CD4-positive, alpha-beta T cell treated with Interferon gamma for 1 hour (primary cell): ENCODE data around the gene SHISA9.

Experiments used
- DNase-seq: peaks from one replicate; pipeline ENCODE4 v3.0.0-alpha.2; 2020

The SHISA9 gene

DNA sequence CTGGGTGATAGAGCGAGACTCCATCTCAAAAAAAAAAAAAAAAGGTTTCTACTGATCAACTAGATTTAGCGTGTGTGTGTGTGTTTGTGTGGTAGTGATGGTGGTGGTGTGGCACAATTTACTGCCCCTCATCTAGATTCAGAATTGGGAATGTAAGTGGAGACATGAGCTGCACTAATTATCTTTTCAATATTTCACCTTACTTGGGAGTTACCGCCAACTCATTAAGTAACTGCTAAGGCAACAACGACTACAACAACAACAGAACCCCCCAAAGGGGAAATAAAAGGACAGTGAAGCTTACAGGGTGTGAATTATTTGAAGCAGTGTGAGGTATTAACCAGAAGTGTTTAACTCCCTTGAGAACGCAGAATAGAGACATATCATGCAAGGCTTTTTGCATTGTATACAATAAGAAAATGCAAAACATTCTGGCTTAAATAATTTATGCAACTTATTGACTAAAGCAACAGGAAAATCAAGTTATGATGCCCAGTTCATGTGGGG, 180.5 kb downstream of the SHISA9 start:
- DNase-seq = no peak

- no peak for DNase-seq
Observed at GRCh38 chr16:13083681-13084080, 182.3 kb downstream of the SHISA9 start.

- no peak for DNase-seq
Observed at GRCh38 chr16:13084331-13084730, 182.9 kb downstream of the SHISA9 start.

DNA sequence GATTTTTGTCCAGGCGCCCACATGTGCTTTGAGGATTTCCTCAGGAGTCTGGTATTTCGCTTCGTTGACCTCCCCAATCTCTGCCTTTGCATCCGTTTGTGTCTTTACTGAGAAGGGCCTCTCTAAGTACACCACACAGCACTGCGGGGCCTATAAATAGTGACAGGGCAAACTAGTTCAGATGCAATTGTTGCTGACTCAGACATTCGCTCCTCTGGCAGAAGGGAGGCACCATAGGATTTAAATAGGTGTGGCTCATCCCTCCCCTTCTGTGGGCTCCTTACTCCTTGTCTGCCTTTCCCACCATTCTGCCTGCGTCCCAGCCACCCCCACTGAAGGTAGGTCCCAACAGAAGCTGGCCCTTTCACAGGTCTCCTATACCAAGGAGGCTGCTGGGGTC, 192.3 kb downstream of the SHISA9 start:
- DNase-seq = no peak

- no peak for DNase-seq
Observed at GRCh38 chr16:13095061-13095460, 193.7 kb downstream of the SHISA9 start.

GRCh38 chr16:13098536-13098935, 197.1 kb downstream of the SHISA9 start:
- DNase-seq = no peak

GRCh38 chr16:13099822-13100221, 198.4 kb downstream of the SHISA9 start:
- no peak for DNase-seq

- no peak for DNase-seq
Observed at GRCh38 chr16:13100970-13101369, 199.6 kb downstream of the SHISA9 start.

- DNase-seq = no peak
Observed at GRCh38 chr16:13101828-13102227, 200.4 kb downstream of the SHISA9 start.

DNA sequence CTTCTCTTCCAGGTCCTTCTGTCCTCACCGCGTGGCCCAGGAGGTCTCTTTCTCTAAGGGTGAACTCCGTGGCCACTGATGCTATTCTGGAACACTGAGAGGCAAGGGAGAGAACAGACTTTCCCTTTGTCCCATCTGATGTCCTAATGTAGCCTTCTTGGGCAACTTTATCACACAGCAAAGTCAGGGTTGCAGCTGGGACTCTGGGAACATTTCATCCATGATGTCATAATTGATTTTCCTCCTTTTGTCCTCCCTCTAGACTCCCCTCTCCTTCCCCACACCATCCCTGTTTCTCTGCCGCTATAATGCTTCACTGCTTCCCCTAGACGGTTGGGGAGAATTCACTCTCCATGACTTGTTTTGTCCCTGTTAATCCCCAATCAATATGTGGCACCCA, 201.0 kb downstream of the SHISA9 start:
- DNase-seq = no peak

DNA sequence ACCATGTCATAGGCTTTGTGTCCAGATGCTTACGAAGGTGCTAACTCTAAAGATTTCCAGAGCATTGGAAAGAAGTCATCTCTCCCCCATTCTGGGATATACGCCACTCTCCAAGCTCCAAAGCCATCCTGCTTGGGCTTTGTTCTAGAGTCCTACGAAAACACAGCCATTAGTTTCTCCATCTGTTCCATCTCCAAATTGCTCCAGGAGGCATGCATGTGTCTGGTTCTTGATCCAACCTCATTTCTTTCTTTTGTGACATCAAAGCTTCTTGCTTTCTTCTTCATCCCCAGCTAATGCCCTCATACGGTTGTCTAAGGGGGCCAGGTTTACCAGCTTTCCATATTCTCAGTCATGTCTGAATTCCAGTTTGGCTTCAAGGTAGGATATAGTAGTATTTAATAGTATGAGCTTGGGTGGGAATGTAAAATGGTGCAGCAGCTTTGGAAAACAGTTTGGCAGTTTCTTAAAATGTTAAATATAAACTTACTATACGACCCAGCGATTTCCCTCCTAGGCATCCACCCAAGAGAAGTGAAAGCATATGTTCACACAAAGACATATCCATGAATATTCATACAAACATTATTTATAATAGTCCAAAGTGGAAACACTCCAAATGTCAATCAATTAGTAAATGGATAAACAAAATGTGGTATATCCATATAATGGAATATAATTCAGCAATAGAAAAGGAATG, 202.6 kb downstream of the SHISA9 start:
- DNase-seq = no peak

DNA sequence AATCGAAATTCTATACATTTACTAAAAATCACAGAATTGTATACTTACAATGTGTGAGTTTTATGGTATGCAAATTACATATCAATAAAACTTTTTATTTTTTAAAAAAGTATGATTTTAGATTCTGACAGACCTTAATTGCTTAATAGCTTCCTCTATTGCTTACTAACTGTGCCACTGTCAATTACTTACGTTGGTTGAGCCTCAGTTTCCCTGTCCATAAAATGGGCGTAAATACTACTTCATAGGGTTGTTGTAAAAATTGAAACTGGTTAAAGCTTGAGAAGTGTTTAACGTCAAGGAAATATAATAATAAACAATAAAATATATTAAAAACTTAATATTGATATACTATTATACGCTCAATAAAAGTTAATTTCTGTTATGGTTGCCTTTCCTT, 203.4 kb downstream of the SHISA9 start:
- DNase-seq = no peak

DNA sequence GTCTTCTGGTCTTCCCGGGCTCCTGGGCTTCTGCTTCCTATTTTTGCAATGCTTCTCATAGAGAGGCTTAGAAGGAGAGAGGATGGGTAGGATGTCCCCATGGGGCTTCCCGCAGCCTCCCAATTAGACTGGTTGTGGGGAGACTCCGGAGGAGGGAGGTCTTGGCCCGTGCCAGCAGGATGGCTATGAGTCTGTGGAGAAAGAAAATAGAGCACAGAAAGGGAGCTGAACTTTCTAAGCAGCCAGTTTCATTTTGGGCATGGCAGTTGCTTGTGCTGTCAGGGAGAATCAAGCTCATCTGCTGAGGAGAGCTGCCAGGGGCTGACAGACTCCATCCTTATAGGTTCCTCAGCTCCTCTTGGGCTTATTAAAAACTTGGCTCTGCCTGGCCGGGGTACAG, 204.0 kb downstream of the SHISA9 start:
- DNase-seq = no peak

DNA sequence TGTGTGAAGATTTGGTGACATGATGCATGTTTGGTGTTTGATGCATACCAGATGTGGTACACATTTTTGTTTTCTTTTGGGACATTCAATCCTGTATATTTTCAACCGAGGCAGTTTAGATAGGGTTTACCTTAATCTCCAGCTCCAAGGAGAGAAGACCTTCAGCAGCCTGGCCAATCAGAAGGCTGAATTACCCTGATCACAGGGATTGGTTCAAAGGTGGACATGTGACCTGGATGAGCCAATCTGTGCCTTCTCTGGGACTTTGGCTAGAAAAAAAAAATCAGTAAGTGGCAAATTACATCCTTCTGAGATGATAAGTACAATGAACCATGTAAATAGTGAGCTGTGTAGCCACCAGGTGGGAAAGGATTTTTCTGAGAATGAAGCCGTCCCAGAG, 205.1 kb downstream of the SHISA9 start:
- DNase-seq = no peak

DNA sequence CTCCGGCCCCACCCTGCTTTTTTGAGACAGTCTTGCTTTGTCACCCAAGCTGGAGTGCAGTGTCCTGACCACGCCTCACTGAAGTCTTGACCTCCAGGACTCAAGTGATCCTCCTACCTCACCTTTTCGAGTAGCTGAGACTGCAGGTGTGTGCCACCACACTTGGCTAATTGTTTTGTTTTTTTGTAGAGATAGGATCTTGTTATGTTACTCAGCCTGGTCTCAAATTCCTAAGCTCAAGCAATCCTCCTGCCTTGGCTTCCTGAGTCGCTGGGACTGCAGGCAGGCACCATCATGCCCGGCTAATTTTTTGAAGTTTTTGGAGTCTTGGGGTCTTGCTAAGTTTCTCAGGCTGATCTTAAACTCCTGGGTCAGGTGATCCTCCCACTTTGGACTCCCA, 206.7 kb downstream of the SHISA9 start:
- DNase-seq = no peak

DNA sequence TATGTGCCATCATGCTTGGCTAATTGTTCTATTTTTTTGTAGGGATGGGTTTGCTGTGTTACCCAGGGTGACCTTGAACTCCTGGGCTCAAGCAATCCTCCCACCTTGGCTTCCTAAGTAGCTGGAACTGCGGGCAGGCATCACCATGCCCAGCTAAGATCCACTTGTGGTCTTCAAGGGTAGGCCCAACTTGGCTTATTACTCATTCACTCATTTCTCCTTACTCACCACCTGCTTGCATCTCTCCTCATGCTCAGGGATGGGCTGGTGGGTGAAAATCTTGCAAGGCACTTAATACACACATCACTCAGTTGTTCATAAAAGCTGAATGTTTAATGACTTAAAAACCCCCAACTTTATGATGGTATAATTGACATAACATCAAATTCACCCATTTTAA, 207.8 kb downstream of the SHISA9 start:
- no peak for DNase-seq

- no peak for DNase-seq
Observed at GRCh38 chr16:13110124-13110796, 208.9 kb downstream of the SHISA9 start.

- DNase-seq = no peak
Observed at GRCh38 chr16:13111747-13112146, 210.3 kb downstream of the SHISA9 start.

- no peak for DNase-seq
Observed at GRCh38 chr16:13113741-13114140, 212.3 kb downstream of the SHISA9 start.

DNA sequence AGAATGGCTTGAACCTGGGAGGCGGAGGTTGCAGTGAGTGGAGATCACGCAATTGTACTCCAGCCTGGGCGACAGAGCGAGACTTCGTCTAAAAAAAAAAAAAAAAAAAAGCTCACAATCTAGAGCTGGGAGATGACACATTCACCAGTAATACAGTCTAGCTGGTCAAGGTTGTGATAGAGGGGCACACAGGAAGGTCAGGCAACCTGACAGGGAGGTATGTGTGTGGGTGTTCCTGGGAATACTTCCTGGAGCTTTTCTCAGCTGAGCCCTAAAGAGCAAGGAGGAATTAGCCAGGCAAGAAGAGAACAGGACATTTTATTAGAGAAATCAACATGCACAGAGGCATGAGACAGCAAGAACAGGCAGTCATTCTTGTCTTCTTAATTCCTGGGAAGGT, 216.7 kb downstream of the SHISA9 start:
- DNase-seq = no peak

DNA sequence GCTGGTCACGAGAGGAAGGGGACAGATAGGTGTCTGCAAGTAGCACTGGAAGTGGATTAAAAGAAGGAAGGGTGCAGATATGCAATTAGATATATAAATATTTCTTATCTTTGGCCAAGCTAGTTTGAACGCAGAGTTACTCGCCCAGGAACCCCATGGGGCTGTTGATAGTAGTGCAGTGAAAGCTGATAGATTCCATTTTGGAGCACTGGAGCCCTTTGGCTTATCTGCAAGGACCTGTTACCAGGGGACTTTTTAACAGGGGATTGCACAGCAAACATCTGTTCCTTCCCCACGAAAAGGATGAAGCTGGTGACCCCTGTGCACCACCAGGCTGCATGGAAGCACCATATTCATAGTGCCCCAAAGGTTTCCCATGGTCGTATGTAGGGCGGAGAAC, 218.7 kb downstream of the SHISA9 start:
- no peak for DNase-seq

DNA sequence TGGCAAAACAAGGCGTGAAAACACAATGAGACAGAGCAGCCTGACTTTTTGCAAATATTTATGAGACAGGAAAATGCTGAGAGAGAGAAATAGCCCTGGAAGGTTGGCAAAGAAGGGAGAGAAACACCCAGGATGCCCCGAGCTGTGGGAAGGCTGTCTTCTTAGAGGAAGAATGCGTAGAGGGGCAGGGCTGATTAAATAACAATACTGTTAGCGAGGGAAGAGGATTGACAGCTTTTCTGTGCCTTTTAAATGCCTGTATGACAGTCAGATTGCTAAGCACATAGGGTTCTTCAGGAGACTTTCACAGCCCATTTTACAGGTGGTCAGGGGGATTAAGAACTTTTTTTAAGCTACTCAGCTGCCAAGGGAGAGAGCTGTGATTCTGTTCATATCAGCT, 219.2 kb downstream of the SHISA9 start:
- no peak for DNase-seq

- no peak for DNase-seq
Observed at GRCh38 chr16:13123991-13124390, 222.6 kb downstream of the SHISA9 start.

GRCh38 chr16:13127144-13127543, 225.7 kb downstream of the SHISA9 start:
- DNase-seq = no peak

DNA sequence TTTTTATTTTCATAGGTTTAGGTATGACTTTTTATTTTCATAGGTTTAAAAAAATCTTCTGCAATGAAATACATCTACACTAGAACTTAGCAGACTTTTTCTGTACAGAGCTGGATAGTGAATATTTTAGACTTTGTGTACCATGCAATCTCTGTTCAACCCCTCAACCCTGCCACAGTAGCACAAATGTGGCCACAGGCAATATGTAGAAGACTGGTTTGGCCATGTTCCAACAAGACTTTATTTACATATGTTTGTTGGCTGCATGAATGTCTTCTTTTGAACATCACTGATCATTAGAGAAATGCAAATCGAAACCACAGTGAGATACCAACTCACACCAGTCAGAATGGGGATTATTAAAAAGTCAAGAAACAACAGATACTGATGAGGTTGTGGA, 229.2 kb downstream of the SHISA9 start:
- no peak for DNase-seq
